ENCODE measurements around the gene GARNL3.

- TF ChIP-seq CTCF (IDR thresholded peaks at IDR 0.05) (no peak), EZH2 (IDR thresholded peaks at IDR 0.05) (no peak)
Observed at GRCh38 chr9:127295005-127295404, 30.4 kb downstream of the GARNL3 start.
